HG03460 (cell line): ENCODE results near the gene FMNL3.
"Not testable (repeated sequence)": the region's sequence is repeated elsewhere in the genome, so short reads cannot be mapped to it uniquely, and the experiment has no call there.

ENCODE experiments used
- ATAC-seq: cut with Tn5 transposase; IDR thresholded peaks from one replicate; pipeline ENCODE4 v1.9.1; 2021; ENCODE audit not compliant: unreplicated experiment

FMNL3 gene

GRCh38 chr12:49713952-49714351 is 6.7 kb upstream of the FMNL3 start:
- ATAC-seq: not testable (repeated sequence)

- no peak for ATAC-seq
Measured at GRCh38 chr12:49708851-49709250, 1.6 kb upstream of the FMNL3 start.

- ATAC-seq: no peak
Measured at GRCh38 chr12:49707812-49708147, 575 bp upstream of the FMNL3 start.

GRCh38 chr12:49706351-49707127 is 666 bp downstream of the FMNL3 start:
- ATAC-seq: peak; percentile 22

- peak; percentile 32 for ATAC-seq
Measured at GRCh38 chr12:49705479-49706134, 1.6 kb downstream of the FMNL3 start.

GRCh38 chr12:49703647-49704137 is 3.5 kb downstream of the FMNL3 start:
- ATAC-seq: no peak

- ATAC-seq: no peak
Measured at GRCh38 chr12:49702676-49703215, 4.5 kb downstream of the FMNL3 start.

- ATAC-seq: no peak
Measured at GRCh38 chr12:49702009-49702408, 5.2 kb downstream of the FMNL3 start.

GRCh38 chr12:49698619-49699545 is 8.3 kb downstream of the FMNL3 start:
- ATAC-seq: peak; percentile 86

- ATAC-seq: no peak
Measured at GRCh38 chr12:49697808-49698207, 9.4 kb downstream of the FMNL3 start.

- no peak for ATAC-seq
Measured at GRCh38 chr12:49696723-49697122, 10.5 kb downstream of the FMNL3 start.

- no peak for ATAC-seq
Measured at GRCh38 chr12:49693931-49694444, 13.2 kb downstream of the FMNL3 start.

GRCh38 chr12:49692851-49693250 is 14.4 kb downstream of the FMNL3 start:
- no peak for ATAC-seq

GRCh38 chr12:49689785-49690184 is 17.4 kb downstream of the FMNL3 start:
- no peak for ATAC-seq

GRCh38 chr12:49689237-49689636 is 18.0 kb downstream of the FMNL3 start:
- no peak for ATAC-seq

GRCh38 chr12:49687941-49688340 is 19.3 kb downstream of the FMNL3 start:
- ATAC-seq: no peak

- no peak for ATAC-seq
Measured at GRCh38 chr12:49684310-49684854, 22.8 kb downstream of the FMNL3 start.

- no peak for ATAC-seq
Measured at GRCh38 chr12:49683599-49684309, 23.5 kb downstream of the FMNL3 start.

GRCh38 chr12:49680075-49680474 is 27.1 kb downstream of the FMNL3 start:
- no peak for ATAC-seq

- ATAC-seq: no peak
Measured at GRCh38 chr12:49678711-49679110, 28.5 kb downstream of the FMNL3 start.
